Measurements from ENCODE around the gene ANKLE1.

- TF ChIP-seq POLR2A (IDR thresholded peaks at IDR 0.05; ENCODE audit: low read depth, low read length) = no peak
- no peak for TF ChIP-seq POLR2AphosphoS5 (IDR thresholded peaks at IDR 0.05; ENCODE audit: low read depth, low read length)
- TF ChIP-seq TAF1 (IDR thresholded peaks at IDR 0.05; ENCODE audit: low read depth, low read length) = no peak
Observed at GRCh38 chr19:17311455-17312188, 29.9 kb downstream of the ANKLE1 start.
